Left forelimb (tissue), 1 donor: ENCODE measurements around the gene ACSS2.
"Not testable (repeated sequence)": the region's sequence is repeated elsewhere in the genome, so short reads cannot be mapped to it uniquely, and the experiment has no call there.

Source experiments
- DNase-seq: peaks from one replicate; pipeline ENCODE4 v3.0.0-alpha.2; 2018; ENCODE audit warnings: low spot score

The ACSS2 gene

DNA sequence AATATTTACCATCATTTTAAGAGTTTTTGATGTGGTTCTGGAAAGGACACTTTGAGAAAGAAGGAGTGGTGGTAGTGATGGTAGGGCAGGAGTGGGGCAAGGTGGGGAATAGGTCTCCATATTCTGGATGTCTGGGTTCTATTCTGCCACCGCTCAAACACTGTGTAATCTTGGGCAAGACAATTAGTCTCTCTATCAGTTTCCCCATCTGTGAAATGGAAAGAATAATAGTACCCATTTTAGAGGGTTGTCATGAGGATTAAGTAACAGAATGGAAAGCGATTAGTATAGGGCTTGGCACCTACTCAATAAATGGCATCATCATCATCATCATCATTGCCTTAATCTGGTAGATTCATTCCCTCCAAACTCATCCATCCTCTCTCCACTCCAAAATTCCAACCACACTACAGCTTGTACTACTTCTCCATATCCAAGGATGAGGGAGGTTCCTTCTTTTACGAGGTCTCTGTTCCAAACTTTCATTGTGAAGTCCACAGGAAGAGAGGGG, 2.8 kb upstream of the ACSS2 start:
- no peak for DNase-seq

DNA sequence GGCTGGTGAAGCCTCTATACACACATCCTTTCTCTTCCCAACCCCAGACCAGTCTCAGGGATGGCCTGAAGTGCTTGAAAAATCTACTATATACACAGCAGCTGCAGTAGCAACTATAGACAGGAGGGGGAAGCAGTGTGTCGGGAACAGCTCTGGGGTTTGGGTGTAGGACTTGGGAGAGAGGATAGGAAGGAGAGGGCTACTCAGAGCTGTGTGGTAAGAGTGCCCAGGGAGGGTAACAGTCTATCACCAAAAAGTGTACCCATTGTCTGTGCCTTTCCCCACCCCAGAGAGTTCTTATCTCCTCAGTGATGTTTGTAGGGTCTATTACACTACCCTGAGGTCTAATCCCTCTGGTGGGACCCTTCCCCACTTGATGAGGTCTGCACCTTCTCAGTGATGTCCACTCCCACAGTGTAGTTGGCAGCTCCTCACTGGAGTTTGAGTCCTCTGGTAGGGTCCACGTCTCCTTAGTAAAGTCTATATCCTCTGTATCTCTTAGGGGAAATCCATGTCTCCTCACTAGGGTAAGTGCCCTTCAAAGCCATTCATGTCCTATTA, 2.2 kb upstream of the ACSS2 start:
- no peak for DNase-seq

DNA sequence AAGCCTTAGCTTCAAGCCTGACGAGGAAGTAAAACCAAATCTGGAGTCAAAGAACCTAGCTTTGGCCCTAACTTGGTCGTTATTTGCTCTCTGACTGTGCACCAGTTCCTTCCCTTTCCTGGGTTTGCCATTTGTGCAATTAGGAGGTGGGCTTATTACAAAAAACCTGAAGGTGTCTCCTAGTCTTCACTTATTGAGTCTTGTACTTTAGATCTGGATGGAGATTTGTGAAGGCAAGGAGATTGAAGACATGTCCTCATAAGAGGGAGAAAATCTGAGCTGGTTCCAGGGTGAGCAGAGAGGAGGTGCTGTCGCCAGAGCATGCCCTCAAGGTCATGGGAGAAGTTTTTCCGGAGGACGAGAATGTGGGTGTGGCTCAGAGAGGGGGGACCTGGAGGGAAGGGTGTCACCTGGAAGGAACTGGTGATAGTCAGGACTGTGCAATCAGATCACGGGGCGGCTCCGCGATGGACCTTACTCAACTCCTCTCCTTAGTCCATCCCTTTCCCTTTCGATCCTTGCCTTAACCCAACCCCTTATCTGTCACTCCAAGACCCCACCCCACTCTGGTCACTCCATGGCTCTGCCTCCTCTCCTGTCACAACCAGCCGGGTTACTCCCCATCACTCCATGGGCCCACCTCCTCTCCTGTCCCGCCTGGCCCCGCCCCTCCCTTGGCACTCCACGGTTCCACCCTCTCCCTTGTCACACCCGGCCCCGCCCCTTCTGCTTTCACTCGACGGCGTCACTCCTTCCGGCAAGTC, 588 bp upstream of the ACSS2 start:
- peak; percentile 98 for DNase-seq

DNA sequence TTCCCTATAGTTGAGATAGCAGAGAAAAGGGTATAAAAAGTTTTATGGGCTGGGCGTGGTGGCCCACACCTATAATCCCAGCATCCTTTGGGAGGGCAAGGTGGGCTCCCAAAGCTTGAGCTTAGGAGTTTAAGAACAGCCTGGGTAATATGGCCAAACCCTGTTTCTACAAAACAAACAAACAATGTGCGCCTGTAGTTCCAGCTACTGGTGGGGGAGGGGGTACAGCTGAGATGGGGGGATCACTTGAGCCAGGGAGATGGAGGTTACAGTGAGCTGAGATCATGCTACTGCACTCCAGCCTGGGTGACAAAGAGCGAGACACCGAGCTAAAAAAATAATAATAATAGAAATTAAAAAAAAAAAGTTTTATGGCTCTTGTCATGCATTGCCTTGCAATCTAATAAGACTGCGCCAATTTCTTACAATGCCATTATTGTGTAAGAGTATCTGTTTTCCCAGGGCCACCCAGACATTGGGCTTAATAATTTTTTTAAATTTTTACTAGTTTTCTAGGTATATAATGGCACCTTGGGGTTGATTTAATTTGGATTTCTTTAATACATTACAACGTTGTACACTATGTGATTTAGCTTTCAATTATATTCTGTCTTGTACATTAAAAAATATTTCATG, 3.9 kb downstream of the ACSS2 start:
- no peak for DNase-seq

DNA sequence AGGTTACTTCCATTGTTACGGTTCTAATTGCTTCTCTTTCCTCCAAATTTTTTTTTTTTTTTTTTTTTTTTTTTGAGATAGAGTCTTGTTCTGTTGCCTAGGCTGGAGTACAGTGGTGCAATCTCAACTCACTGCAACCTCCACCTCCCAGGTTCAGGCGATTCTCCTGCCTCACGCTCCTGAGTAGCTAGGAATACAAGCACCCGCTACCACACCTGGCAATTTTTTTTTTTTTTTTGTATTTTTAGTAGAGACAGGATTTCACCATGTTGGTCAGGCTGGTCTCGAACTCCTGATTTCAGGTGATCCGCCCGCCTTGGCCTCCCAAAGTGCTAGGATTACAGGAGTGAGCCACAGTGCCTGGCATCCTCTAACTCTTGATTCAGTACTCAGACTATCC, 4.6 kb downstream of the ACSS2 start:
- DNase-seq: not testable (repeated sequence)

DNA sequence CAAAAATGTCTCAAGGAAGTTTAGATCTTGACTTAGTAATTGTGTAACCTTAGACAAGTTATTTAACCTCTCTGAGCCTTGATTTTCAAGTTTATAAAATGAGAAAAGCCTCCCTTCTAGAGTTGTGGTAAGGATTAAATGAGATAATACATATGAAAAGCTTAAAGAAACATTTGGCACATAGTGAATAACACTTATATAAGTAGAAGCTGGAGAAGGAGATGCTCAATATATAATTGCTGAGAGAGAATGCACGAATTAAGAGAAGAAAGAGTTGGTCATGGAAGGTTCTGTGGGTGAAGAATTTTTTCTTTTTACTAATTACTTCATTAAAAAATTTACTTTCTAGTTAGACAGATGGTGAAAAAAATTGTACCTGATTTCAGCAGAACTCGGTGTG, 5.3 kb downstream of the ACSS2 start:
- DNase-seq: no peak

DNA sequence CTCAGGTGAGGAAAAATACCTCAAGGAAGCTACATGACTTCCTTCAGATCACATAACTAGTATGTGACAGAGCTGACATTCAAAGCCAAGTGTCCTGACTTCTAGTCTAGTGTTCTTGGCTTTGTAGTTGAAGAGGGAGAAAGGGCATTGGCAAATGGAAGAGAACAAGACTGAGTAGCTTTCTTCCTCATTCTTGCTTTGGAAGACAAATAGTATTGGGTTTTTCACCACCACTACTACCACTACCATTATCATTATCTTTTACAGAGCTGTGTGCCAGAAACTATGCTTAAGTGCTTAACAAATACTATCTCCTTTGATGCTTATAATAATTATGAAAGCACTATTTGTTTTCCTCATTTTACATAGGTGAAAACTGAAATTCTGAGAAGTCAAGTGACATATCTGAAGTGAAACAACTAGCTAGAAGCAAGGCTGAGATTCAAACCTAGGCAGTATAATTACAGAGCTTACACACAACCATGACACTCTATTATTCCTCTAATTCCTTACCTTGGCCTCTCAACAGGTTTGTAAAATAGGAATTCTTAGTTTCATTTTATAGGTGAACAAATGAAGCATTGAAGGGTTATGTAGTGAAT, 6.8 kb downstream of the ACSS2 start:
- no peak for DNase-seq

DNA sequence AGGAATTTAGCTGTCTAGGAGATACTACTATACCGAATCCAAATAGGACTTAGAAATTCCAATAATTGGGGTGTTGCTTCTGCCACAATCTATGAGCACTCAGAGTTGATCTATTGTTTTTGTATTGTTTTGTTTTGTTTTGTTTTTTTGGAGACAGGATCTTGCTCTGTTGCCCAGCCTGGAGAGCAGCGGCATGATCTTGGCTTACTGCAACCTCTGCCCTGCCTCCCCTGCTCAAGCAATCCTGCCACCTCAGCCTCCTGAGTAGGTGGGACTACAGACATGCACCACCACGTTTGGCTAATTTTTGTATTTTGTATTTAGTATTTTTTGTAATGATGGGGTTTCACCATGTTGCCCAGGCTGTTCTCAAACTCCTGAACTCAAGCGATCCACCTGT, 7.4 kb downstream of the ACSS2 start:
- no peak for DNase-seq

DNA sequence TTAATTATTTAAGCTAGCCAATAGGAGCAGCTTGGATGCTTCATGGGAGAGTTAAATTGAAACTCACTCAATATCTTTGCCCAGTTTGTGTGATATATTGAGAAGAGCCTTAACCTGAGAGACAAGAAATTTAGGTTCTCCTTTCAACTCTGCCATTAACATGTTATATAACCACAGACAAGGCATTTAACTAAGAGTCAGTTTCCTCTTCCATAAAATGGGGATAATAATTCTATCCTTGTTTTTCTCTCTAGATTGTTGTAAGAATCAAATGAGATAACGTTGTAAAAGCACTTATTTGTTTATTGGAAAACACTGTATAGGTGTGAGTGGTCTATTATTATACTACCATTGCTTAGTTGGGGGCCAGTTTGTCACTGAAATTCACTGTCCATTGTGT, 7.8 kb downstream of the ACSS2 start:
- DNase-seq: no peak

DNA sequence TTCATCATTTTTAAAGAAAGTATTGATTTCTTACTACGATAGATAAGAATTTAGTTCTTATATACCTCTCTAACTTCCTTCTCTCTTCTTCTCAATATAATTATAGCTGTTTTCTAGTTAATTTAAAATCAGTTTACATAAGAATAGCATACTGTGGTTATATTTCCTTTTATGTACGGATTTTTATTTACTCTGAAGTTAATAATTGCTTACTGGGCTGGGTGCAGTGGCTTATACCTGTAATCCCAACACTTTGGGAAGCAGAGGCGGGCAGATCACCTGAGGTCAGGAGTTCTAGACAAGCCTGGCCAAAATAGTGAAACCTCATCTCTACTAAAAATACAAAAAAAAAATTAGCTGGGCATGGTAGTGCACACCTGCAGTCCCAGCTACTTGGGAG, 9.7 kb downstream of the ACSS2 start:
- DNase-seq: no peak

DNA sequence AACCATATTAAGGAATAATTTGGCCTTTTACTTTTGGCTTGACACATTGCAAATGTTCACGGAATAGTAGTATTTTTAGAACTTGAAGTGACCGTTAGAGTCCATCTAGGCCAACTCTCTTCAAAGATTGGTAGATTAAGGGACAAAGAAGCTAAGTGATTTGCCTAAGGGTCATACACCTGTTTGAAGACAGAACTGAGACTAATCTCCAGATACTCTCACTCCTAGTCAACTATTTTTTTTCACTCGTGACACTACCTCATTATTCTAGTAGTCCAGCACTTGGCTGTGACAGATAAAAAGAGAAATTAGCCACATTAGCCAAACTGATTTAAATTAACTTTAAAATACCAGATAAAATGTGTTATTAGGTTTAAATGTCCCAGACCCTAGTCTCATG, 10.6 kb downstream of the ACSS2 start:
- no peak for DNase-seq

DNA sequence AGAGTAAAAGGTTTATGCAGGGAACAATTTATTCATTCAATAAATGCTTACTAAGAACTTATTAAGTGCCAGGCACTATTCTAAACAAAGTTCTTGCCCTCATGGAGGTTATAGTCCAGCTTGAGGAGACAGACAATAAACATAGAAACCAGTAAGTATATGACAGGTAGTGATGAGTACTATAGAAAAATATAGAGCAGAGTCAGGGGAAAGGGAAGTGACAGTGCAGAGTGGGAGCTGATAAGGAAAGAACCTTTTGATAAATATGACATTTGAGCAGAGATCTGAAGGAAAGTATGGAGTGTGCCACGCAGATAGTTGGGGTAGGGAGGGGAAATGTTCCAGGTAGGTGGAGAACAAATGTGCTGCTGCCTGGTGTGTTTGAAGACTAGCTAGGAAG, 12.1 kb downstream of the ACSS2 start:
- no peak for DNase-seq

DNA sequence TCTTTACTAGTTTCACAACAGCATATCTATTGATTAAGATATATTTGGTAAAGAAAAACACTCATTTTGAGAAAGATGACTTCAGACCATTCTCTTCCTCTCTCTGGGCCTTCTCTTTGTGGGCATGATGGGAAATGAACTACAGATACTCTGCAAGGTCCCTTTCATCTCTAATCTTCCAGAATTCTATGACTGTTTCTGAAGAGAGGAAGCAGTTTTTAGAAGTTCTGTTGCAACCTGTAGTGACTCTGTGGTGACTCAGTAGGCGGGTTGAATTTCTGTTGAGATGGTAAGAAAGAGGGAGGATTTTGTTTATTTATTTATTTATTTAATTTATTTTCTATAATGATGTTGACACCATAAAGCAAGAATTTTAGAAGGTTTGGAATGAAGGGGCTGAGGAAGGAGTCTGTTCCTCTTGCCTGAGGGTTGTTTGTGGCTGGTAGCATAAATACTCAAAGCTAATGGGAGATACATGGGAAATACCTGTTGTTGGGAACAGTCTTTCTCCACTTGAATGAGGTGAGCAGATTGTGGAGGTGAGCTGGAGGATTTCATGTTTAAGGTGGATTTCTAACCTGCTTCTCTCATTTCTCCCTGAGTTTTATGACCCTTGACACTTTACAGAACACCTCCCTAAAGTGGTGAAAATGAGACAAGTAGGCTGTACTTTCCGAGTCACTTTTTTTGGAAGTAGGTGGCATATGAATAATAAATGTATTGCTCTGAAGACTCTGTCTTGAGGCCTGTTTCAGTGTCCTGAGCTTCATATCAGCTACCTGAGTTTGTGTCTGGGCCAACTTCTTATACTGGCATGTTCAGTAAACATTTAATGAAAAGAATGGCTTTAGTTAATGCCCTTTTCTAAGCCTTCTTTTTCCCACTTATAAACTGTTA, 15.0 kb downstream of the ACSS2 start:
- DNase-seq: no peak

DNA sequence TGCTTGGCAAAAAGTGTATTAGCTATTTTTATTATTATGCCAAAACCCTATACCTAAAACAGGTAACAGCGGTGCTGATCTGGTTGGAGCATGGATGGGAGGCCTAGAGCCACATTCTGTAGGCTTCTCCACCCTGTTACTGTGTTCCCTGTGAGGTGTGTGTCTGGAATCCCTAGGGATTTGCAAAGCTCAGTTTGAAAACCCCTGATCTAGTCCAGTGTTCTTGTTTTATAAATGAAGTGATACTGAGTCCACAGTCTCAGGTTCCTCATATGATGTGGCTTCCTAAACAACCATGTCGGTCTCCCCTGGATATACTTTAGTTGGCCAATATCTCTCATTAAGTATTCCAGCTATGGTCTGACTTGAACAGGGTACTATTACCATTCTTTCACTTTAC, 16.3 kb downstream of the ACSS2 start:
- no peak for DNase-seq

DNA sequence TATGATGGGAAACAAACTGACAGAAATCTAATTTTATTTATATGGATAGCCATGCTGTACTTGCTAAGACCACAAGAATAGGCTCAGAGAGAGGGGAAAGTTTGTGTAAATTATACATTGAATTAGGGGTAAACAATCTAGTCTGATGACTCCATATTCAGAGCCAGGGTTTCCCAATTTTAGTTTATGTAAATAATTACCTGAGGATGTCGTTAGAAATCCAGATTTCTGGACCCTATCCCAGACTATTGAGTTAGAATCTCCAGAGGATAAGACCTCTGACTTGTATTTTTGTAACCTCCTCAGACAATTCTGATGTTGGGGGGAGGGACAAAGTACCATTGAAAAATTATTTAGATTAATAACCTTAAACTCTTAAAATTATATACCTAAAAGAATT, 18.3 kb downstream of the ACSS2 start:
- no peak for DNase-seq

DNA sequence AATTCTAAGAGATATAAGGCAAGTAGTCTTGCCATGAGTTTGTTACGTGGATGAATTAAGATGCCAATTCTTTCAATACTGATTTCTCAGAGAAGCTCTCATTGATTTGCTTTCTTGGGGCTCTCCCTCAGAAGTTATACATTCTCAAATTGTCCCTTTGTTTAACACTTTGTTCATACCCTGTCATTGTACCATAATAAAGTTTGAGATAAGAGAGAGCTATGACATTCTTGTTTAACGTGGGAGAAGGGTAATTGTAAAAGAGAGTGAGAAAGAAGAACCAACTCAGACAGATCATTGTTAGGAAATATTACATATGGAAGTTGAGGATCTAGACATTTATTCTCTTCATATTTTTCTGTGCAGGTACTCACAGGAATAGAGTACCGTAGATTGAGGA, 19.1 kb downstream of the ACSS2 start:
- no peak for DNase-seq

DNA sequence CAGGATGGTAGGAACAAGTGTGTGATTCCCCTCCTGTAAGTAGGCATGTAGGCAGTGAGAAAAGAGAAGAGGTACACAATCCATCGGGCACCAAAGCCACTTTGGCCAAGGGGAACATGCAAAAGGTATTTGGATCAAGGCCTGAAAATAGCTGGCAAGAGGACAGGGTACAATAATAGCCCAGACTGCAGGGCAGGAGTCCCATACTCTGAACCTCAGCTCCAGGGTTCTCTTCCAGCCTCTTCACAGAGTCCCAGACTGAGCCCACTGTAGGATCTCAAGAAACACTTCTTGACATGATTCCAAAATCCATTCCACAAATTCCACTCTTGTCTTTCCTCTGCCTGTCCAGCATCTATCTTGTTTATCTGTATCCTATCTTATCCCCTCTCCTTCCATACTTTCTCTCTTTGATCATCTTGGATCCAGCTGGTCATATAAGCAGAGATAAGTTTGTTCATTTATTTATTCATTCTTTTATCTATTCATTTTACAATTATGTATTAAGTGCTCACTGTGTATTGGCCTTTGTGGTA, 19.7 kb downstream of the ACSS2 start:
- no peak for DNase-seq

DNA sequence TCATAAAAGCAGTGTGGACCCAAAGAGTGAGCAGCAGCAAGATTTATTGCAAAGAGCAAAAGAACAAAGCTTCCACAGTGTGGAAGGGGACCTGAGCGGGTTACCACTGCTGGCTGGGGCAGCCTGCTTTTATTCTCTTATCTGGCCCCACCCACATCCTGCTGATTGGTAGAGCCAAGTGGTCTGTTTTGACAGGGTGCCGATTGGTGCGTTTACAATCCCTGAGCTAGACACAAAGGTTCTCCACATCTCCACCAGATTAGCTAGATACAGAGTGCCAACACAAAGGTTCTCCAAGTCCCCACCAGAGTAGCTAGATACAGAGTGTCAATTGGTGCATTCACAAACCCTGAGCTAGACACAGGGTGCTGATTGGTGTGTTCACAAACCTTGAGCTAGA, 21.7 kb downstream of the ACSS2 start:
- DNase-seq: not testable (repeated sequence)

DNA sequence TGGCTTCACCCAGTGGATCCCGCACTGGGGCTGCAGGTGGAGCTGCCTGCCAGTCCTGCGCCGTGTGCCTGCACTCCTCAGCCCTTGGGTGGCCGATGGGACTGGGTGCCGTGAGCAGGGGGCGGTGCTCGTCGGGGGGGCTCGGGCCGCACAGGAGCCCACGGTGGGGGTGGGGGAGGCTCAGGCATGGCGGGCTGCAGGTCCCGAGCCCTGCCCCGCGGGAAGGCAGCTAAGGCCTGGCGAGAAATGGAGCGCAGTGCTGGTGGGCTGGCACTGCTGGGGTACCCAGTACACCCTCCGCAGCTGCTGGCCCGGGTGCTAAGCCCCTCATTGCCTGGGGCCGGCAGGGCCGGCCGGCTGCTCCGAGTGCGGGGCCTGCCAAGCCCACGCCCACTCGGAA, 22.3 kb downstream of the ACSS2 start:
- DNase-seq: not testable (repeated sequence)

DNA sequence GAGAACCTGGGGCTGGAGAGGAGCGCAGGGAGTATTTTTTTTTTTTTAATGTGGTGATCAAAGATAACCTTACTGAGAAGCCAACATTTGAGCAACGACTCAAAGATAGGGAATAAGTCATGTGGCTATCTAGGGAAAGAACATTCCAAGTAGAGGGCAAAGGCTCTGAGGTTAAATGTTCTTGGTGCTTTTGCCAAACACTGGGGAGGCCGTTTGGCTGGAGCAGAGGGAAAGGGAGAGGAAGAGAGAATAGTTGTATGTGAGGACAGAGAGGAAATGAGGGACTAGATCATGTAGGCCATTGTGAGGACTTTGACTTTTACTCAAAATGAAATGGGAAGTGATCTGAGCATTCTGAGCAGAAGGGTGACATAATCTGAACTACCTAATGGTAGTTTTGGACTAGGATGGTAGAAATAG, 27.8 kb downstream of the ACSS2 start:
- no peak for DNase-seq

DNA sequence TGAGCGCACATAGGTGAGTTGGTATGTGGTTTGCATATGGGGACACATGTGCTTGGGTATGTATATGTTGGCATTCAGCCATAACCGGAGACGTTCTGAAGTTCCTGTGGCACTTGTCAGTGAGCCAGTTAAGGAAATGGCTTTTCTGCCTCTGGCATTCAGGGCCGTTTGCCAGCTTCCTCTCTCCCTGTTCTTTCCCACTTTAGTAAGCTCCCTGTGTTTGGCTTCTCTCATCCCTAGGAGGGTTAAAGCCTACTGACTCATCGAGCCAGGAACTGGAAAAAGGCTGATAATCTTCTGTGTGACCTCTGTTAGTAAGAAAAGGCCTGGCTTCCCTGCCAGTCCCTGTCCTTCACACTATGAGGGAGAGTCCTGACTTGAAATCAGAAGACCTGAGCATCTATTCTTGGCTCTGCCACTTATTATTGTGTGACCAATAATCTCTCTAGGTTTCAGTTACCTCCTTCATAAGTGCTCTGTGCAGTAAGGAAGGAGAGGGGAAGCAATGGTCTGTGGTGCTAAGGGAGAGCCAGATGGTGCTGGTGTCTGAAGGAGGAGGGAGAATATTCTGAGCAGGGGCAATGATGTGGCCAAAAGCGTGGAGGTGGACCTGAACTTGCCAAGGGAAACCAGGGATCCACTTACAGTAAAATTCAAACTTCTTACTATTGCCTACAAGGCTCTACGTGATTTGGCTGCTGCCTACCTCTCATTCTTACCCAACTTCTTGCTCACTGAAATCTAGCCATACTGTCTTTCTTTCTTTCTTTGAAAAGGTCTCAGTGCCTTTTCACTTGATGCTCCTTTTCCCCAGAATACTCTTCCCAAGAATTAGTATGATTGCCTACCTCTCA, 31.4 kb downstream of the ACSS2 start:
- DNase-seq: no peak
